ENCODE data around the gene CENPV.
A peak's percentile ranks its signal among the peaks of the same experiment; 100 is the strongest.
"Not testable (repeated sequence)": the region's sequence is repeated elsewhere in the genome, so short reads cannot be mapped to it uniquely, and the experiment has no call there.

Gene CENPV

GRCh38 chr17:16353317-16354174 lies at the start of gene CENPV:
Gene CENPV, minus strand, starts transcription at chr17:16353469. Its CDS starts 33 bp downstream, at chr17:16353436.
- DNase-seq: peak; percentile 74

- no peak for DNase-seq
These were observed 45.3 kb upstream of the CENPV start for GRCh38 chr17:16398270-16399267.

- not testable (repeated sequence) for DNase-seq
These were observed 43.4 kb upstream of the CENPV start for GRCh38 chr17:16396693-16397092.

GRCh38 chr17:16395887-16396286 lies 42.6 kb upstream of the CENPV start:
- not testable (repeated sequence) for DNase-seq

GRCh38 chr17:16392491-16392890 lies 39.2 kb upstream of the CENPV start:
- DNase-seq: not testable (repeated sequence)

- no peak for DNase-seq
These were observed 38.2 kb upstream of the CENPV start for GRCh38 chr17:16391451-16391850.

- DNase-seq: not testable (repeated sequence)
These were observed 32.8 kb upstream of the CENPV start for GRCh38 chr17:16386126-16386507.

- no peak for DNase-seq
These were observed 31.3 kb upstream of the CENPV start for GRCh38 chr17:16384557-16384956.

- DNase-seq: no peak
These were observed 30.6 kb upstream of the CENPV start for GRCh38 chr17:16383772-16384287.

GRCh38 chr17:16383216-16383615 lies 29.9 kb upstream of the CENPV start:
- no peak for DNase-seq

- DNase-seq: peak; percentile 38
These were observed 28.2 kb upstream of the CENPV start for GRCh38 chr17:16381496-16381820.

GRCh38 chr17:16380640-16381495 lies 27.6 kb upstream of the CENPV start, which contains the start of gene UBB:
Gene UBB, plus strand, starts transcription at chr17:16381091. Its CDS starts 817 bp downstream, at chr17:16381908.
- peak; percentile 92 for DNase-seq

- DNase-seq: no peak
These were observed 26.4 kb upstream of the CENPV start for GRCh38 chr17:16379654-16380053.

GRCh38 chr17:16378636-16379282 lies 25.5 kb upstream of the CENPV start:
- no peak for DNase-seq

- no peak for DNase-seq
These were observed 24.7 kb upstream of the CENPV start for GRCh38 chr17:16377941-16378341.

- no peak for DNase-seq
These were observed 21.1 kb upstream of the CENPV start for GRCh38 chr17:16374146-16374938.

- DNase-seq: no peak
These were observed 18.5 kb upstream of the CENPV start for GRCh38 chr17:16371742-16372141.

- no peak for DNase-seq
These were observed 11.4 kb upstream of the CENPV start for GRCh38 chr17:16364625-16365024.

- peak; percentile 73 for DNase-seq
These were observed 10.7 kb upstream of the CENPV start for GRCh38 chr17:16363749-16364536.

- no peak for DNase-seq
These were observed 8.6 kb upstream of the CENPV start for GRCh38 chr17:16361874-16362273.
